Measurements from ENCODE around the gene INKA1.

The INKA1 gene

DNA sequence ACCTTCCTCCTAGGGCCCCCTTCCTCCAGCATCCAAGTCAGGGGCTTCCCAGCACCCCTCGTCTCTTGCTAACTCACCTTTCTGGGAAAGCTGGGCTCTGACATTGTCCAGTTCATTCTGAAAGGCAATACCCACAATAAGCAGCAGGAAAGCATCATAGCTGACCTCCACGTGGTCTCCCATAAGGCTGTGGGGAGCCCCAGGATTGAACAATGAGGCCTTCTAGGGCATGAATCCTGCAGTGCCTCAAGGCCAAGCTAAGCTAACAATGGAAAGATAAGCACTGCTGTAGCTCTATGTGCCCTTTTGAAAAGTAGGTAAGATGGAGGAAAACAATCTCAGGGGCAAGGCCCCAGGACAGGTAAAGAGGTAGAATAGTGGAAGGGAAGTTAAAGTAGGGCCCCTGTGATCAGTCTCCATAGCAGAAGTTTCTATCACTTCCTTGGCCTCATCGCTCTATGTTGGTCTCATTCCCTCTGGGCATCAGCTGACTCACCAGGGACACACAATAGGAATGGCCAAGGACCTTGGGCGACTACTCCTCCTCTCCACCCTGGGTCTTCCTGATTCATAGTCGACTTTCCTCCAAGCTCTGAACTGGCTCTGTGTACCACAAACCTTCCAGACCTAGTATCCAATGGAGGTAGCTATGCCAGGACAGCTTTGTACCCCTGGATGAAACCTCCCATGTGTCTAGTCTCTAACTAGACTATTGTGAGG lies 41.6 kb downstream of the INKA1 start:
- TF ChIP-seq, protein P1, sequence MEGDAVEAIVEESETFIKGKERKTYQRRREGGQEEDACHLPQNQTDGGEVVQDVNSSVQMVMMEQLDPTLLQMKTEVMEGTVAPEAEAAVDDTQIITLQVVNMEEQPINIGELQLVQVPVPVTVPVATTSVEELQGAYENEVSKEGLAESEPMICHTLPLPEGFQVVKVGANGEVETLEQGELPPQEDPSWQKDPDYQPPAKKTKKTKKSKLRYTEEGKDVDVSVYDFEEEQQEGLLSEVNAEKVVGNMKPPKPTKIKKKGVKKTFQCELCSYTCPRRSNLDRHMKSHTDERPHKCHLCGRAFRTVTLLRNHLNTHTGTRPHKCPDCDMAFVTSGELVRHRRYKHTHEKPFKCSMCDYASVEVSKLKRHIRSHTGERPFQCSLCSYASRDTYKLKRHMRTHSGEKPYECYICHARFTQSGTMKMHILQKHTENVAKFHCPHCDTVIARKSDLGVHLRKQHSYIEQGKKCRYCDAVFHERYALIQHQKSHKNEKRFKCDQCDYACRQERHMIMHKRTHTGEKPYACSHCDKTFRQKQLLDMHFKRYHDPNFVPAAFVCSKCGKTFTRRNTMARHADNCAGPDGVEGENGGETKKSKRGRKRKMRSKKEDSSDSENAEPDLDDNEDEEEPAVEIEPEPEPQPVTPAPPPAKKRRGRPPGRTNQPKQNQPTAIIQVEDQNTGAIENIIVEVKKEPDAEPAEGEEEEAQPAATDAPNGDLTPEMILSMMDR (IDR thresholded peaks at IDR 0.05; ENCODE audit: extremely low read depth, missing control alignments): no peak
- no peak for DNase-seq (ENCODE audit: low spot score)

DNA sequence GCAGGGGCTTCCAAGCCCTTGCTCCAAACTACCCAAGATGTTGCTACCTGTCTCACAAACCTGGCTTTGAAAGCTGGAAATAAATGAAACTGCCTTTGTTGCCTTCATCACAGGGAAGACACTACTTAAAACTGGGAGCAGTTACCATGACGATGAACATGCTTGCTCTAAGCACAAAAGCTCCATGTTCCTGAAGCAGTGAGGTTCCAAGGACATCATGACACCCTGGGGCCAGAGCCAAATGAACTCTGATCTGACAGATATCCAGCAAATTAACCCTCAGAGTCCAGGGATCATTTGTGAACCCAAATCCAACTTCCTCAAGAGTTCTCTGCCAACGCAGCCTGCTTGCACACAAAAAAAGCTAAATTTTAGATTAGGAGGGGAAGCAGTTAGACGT lies 42.6 kb downstream of the INKA1 start:
- no peak for DNase-seq (ENCODE audit: low spot score)
- TF ChIP-seq, protein P1 (IDR thresholded peaks at IDR 0.05; ENCODE audit: extremely low read depth, missing control alignments): no peak

Data from GM20000 (cell line).